GM18868 (cell line): Measurements from ENCODE around the gene EML3.

Experiments used
- ATAC-seq: cut with Tn5 transposase; IDR thresholded peaks from one replicate; pipeline ENCODE4 v1.9.1; 2021; ENCODE audit warnings: mild to moderate bottlenecking, moderate library complexity; ENCODE audit not compliant: unreplicated experiment

The EML3 gene

GRCh38 chr11:62553839-62554361 lies 58.7 kb downstream of the EML3 start:
- no peak for ATAC-seq

GRCh38 chr11:62553080-62553838 lies 59.3 kb downstream of the EML3 start:
- ATAC-seq = no peak

- ATAC-seq = no peak
Measured at GRCh38 chr11:62552485-62553079, 60.0 kb downstream of the EML3 start.
